PC-9 (cell line): ENCODE results near the gene RFTN2.

ENCODE experiments used
- CTCF ChIP-seq: fragments of 200-600 bp; sonication (generic); conservative IDR thresholded peaks from 2 replicates; pipeline ENCODE4 v1.6.1; 2017; ENCODE audit warnings: mixed run types, antibody characterized with exemption, mild to moderate bottlenecking, moderate library complexity
- EZH2 ChIP-seq: fragments of 200-600 bp; sonication (generic); IDR thresholded peaks from 2 replicates; pipeline ENCODE4 v1.8.0; 2017; ENCODE audit warnings: antibody characterized with exemption, low read depth

GRCh38 chr2:197626965-197627625 lies 48.3 kb downstream of the RFTN2 start:
- TF ChIP-seq CTCF (no peak), EZH2 (no peak)
